HG02840 (cell line): Measurements from ENCODE around the gene SYT9.
"Not testable (repeated sequence)": the region's sequence is repeated elsewhere in the genome, so short reads cannot be mapped to it uniquely, and the experiment has no call there.

Experiments used
- ATAC-seq: cut with Tn5 transposase; IDR thresholded peaks from one replicate; pipeline ENCODE4 v1.9.1; 2021; ENCODE audit warnings: mild to moderate bottlenecking, moderate library complexity, moderate number of reproducible peaks; ENCODE audit not compliant: unreplicated experiment, low FRiP score

The SYT9 gene

DNA sequence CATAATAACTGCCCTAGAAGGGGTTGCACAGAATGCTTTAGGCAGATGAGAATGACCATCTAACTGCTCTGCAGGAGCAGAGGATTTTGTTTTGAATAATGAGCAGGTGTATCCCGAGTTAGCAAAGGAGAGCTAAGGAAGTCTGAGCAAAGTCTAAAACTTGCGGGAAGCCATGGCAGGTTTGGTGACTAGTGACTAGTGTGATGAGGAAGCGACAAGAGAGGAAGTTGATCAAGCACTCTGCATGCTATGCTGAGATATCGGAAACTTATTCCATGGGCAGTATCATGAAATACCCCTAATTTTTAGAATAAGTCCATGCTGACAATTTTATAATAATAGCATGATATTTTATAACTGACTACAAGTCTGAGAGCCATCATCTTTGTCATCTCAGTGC lies 246.5 kb downstream of the SYT9 start:
- ATAC-seq: no peak

DNA sequence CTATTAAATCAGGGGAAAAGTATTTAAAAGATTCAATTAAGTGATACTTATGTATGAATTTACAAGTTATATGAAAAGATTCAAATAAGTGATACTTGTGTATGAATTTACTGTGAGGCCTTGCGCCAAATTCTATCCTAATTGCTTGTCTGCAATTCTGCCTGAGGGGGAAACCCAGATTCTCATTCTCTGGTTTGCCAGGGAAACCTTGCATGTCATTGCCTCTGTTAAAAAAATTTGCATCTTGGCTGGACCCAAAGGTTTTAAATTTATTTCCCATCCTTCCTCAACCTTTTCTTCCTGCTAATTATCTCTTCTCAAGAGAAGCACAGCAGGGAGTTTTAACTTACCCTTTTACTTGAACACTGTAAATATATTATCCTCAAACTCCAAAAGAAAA lies 247.4 kb downstream of the SYT9 start:
- no peak for ATAC-seq

DNA sequence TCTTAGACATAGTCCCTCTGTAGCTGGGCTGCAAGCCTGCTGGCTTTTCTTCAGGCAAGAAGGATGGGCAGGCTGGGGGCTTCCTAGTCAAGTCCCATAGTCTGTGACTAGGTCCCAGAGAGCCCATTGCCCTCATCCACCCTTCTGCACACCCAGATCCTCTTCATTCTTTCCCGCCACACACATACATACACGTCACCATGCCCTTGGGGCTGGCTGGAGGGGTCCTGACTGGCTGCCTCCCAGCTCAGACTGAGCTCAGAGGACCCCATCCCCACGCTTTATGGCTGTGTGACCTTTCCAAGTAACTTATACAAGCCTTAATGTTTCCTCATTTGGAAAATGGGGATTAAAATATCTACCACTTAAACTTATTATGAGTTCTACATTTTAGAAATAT lies 248.5 kb downstream of the SYT9 start:
- no peak for ATAC-seq

DNA sequence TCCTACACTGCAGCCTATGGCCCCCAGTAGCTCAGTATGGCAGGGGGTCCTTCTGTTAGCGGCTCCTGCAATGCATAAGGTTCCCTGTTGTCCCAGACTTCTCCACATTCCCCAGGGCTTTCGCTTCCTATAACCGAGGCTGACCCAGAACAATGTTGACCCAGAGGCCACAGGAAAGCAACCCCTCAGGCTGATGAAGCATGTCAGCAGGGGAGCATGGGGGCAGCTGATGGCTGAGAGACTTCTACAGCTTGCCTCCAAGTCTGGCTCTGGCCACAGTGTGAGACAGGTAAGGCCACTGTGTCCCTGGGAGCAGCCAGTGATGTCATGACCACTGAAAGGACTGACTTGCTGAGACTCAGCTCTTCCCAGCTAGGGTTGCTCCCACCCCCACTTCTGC lies 249.5 kb downstream of the SYT9 start:
- ATAC-seq: no peak

DNA sequence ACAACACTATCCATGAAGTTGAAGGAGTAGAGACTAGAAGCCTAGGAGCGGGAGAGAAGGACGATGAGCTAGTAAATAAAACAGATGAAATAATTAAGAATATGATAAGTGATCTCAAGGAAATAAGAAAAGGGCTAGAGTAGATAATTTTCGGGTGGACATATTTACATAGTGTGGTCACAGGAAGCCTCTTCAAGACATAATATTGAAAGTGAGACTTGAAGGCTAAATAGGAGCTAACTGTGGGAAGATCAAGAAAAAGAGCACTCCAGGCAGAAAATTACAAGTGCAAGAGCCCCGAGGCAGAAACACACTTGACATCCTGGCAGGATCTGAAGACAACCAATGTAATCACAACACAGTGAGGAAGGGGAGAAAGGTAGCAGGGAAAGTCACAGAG lies 250.2 kb downstream of the SYT9 start:
- ATAC-seq: no peak

DNA sequence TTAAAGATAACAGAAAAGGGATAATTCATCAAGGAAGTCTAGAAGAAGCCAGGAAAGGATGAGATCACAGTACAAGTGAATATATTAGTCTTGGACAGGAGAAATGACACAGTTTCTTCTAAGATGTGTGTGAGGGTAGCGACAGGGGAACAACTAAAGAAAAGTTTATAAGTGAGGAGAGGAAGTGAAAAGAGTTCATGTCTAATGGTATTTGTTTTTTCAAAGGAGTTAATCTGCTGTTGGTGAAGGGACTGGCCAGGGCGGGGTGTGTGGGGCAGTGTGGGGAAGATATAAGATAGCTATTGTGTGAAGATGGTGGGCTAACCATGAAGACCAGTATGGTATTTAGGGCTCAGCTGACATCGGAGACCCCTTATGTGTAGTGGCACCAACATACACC lies 254.5 kb downstream of the SYT9 start:
- no peak for ATAC-seq

DNA sequence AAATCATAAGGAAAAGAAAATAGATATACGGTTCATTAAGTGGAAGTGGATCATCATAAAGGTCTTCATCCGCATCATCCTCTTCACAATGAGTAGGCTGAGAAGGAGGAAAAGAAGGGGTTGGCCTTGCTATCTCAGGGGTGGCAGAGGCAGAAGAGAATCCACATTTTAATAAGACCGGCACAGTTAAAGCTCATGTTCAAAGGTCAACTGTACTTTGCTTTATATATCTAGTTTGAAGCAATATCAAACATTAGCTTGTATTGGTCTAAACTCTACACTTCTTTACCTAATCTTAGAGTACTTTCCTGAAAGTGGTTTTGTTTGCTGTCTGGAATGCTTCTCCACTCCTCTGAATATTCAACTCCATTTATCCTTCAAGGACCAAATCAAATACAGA lies 256.4 kb downstream of the SYT9 start:
- ATAC-seq: no peak

DNA sequence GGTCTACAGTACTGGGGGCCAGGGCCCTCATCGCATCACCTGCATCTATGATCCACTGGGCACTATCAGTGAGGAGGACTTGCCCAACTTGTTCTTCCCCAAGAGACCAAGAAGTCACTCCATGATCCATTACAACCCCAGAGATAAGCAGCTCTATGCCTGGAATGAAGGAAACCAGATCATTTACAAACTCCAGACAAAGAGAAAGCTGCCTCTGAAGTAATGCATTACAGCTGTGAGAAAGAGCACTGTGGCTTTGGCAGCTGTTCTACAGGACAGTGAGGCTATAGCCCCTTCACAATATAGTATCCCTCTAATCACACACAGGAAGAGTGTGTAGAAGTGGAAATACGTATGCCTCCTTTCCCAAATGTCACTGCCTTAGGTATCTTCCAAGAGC lies 258.3 kb downstream of the SYT9 start:
- ATAC-seq: no peak

DNA sequence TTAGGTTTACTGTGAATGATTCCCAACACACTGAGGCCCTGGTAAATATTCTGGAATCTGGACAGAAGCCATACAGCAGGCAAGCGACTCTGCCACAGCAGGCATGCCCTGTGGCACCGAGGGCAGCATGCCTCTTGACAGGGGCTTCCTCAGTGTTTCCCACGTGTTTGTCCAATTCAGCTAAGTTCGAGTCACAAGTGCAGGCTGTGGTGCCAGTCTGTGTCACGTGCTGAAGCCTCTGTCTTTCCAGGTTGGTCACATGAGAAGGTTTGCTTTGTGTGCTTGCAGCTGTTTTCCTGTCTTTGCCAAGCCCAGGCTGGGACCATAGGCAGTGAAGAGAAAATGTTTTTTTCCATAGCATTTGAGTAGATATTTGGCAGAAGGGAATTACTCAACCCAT lies 259.7 kb downstream of the SYT9 start:
- ATAC-seq: no peak

DNA sequence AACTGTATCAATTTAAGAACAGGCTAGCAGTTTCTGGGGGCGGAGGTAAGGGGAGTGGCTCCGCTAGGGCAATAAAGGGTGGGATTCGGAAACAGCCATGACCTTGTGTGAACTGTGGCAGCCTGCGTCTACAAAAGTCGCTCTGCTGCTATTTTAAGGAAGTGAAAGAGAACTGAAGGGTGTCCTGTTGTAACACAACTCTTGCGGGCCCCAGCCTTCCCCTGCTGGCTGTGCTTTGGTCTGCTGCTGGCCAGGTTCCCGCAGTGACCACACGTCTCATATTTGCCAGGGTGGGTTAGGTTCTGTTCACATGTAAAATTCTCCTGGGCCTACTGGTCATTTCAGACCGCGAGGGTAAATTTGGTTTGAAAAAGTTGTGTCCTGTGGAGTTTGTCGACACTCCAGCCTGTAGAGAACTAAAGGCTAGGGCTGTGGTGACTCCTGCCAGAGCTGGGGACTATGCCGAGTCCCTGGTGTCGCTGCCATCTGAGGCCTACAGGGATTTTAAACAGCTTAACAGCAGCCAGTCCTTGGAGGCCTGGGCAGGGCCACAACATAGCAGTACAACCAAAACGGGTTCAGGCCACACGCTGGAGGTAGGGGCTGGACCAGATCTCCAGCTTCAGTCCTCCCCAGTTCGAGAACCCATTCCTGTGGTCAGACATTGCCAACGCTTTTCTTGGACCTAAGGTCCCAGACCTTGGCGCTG lies 261.0 kb downstream of the SYT9 start:
- ATAC-seq: peak; percentile 57

DNA sequence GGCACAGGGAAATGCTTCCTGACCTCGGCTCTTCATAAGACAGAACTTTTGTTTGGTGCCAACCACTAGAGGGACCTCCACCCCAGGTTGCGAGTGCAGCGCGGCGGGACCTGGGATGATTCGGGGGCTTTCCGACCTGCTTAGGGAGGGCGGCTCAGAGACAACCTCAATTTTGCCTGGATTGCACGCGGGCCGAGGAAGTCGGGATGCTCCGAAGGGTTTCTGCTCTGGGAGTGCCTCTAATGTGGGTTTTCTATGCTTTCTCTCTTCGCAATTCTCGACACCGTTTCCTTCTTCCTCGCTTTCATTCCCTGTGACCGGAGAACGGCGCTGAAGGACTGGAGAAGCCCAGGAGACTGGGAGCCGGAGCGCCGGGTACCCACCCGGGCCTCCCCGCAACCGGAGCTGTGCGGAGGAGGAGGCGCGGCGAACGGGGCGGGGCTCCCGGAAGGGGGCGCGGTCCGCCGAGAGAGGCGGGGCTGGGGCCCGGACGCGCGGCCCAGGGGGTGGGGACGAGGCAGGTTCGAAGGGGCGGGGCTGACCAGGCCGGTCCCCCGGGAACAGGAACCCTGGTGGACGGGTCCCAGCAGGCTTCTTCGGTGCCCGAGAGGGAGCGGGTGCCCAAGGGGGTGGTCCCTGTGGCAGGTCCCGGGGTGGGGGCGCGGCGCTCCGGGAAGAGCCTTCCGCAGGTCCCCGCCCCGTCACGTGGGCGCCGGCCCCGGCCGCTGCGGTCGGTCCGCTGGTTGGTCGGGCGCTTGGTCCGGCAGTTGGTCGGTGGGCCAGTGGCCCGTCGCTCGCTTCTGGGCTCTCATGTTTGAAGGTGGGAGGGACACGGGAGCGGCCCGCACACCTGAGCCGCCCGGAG lies 261.8 kb downstream of the SYT9 start, which contains the start of gene PPFIBP2:
TSS of gene PPFIBP2 (plus strand) at position 766 of the 865 bp plus-strand sequence. CDS start 35,477 bp downstream, outside the sequence.
- ATAC-seq: peak; percentile 71

DNA sequence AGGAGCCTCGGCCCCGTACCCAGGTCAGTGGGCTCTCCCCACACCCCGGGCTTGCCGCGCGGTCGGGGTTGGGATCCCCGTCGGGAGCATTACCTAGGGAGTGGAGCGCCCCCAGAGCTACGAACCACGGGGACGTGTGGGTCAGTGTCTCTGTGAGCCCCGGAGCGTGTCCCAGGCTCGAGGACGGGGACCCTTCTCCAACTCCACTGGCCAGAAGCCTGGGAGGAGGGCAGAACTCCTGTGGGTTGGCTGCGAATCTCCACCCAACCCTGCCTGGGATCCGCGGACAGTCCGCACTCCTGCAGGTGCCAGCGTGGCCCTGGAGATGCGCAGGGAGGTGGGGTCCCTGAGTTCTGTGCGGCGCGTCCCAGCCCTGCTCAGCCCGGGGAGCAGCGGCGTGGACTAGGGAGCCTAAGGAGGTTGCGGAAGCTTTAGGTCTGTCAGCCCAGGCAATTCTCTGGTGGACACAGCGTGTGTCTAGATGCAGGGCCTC lies 262.4 kb downstream of the SYT9 start:
- ATAC-seq: peak; percentile 23

DNA sequence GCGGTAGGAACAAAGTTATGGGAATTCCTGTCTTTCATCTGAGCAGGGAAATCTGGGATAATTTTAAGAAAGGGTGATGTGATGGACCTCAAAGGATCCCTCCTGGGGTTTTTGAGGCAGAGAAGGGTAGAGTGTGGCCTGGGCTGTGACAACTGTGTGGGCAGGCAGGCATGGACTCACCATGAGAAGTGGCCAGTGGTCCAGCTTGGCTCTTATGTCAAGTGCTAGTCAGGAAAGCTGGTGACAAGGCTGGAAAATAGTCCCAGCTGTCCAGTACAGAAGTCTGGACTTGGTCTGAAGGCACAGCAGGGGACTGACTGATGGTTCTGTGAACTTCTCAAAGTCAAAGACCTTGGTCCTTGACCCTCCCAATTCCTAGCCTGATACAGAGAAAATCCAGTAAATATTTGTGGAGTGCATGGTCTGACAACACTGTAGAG lies 263.8 kb downstream of the SYT9 start:
- ATAC-seq: no peak

DNA sequence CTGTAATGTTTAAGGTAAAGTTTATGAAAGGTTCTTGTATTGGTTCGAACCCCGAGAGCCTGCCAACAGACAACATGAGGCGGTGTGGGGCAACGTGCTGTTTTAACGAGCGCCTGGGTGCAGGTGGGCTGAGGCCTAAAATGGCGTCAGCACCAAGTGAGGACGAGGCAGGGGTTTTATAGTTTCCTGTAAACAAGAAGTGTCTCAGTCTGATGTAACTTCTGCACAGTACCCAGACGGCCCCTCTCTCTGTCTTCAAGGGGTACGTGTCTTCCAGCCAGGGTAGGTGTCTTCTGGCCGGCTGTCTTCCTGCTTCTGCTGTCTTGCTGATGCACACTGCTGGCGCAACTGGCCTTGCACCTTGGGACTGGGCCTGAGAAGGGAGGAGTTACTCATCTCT lies 264.8 kb downstream of the SYT9 start:
- no peak for ATAC-seq

DNA sequence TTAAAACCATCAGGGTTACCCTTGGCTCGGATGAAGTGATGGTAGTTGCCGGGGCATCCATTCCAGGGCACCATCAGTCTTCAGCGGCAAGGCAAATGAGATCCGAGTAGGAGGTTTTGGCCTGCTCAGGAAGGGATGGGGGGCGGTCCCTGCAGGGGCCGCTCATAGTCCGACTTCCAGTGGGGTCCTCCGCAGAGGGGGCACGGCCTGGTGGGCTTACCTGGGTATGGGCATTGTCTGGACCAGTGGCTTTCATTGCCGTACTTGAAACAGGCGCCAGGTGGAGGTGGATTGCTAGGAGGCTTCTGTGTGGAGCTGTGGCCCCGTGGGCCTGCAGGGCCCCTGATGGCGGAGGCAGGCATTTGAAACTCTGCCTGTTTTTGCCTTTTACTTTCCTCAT lies 266.0 kb downstream of the SYT9 start:
- ATAC-seq: not testable (repeated sequence)
